SU-DHL-6 (cell line): ENCODE data around the gene SERINC5.

Experiments used
- EZH2phosphoT487 ChIP-seq: fragments of 200-600 bp; sonication (generic), shearing (Covaris generic); conservative IDR thresholded peaks from 2 replicates; pipeline ENCODE4 v1.6.1; 2018; ENCODE audit warnings: mild to moderate bottlenecking, antibody characterized with exemption, low read length, moderate library complexity, mixed read lengths
- TF ChIP-seq, protein P1 (sequence below): fragments of 200-600 bp; sonication (generic); IDR thresholded peaks from one replicate; pipeline ENCODE4 v1.5.1; 2017; ENCODE audit warnings: antibody characterized with exemption, mild to moderate bottlenecking, low read length, moderate library complexity; ENCODE audit not compliant: insufficient read depth, poor library complexity, severe bottlenecking

DNA sequence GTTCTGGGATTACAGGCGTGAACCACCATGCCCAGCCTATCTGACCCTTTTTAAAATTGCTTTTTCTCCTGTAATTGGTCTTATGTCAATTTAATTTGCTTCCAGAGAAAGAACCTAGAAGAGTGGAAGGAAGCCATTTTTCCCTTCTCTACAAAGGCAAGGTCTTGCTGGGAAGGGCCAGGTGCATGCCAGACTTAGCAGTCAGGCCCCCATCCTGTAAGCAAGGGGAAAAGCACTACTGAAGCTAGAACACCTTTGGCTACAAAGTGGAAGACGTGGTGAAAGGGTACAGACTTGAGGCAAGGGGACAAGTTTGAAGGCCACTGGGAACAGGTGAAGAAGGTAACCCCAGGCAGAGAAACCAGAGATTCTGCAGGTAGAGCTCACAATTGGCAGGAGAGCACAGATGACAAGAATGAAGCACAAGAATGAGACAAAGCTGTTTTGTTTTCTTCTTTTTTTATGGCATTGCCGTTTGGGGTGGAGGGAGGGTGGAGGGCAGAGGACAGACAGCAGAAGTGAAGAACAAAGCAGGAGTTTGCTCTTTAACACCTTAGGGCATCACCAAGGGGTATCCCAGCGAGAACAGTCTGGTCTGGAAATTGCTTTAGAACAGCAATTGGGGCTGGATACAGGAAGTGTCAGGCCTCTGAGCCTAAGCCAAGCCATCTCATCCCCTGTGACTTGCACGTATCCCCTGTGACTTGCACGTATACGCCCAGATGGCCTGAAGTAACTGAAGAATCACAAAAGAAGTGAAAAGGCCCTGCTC, 72.9 kb downstream of the SERINC5 start:
- TF ChIP-seq, protein P1, sequence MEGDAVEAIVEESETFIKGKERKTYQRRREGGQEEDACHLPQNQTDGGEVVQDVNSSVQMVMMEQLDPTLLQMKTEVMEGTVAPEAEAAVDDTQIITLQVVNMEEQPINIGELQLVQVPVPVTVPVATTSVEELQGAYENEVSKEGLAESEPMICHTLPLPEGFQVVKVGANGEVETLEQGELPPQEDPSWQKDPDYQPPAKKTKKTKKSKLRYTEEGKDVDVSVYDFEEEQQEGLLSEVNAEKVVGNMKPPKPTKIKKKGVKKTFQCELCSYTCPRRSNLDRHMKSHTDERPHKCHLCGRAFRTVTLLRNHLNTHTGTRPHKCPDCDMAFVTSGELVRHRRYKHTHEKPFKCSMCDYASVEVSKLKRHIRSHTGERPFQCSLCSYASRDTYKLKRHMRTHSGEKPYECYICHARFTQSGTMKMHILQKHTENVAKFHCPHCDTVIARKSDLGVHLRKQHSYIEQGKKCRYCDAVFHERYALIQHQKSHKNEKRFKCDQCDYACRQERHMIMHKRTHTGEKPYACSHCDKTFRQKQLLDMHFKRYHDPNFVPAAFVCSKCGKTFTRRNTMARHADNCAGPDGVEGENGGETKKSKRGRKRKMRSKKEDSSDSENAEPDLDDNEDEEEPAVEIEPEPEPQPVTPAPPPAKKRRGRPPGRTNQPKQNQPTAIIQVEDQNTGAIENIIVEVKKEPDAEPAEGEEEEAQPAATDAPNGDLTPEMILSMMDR: no peak
- no peak for TF ChIP-seq EZH2phosphoT487
